Neural progenitor cell (in vitro differentiated cells): ENCODE results near the gene MUC3A. TPM values are rescaled to one million over a fixed set of nuclear protein-coding genes. Genes with fewer than 3 reads are reported as not detected.

ENCODE experiments used
- DNase-seq: peaks from one replicate; pipeline ENCODE4 v3.0.0-alpha.2; 2016; ENCODE audit warnings: low spot score
- H2AFZ ChIP-seq: fragments of 200-600 bp; sonication (generic); replicated peaks from 2 replicates; pipeline ENCODE4 v1.6.1; 2016; ENCODE audit warnings: antibody characterized with exemption
- H3F3A ChIP-seq: fragments of 200-600 bp; sonication (generic); 2 replicates; pipeline ENCODE4 v1.6.1; 2016; ENCODE audit warnings: antibody characterized with exemption, low read depth
- H3K27ac ChIP-seq: fragments of 200-600 bp; sonication (generic); 2 replicates; pipeline ENCODE4 v1.5.1; 2016; ENCODE audit warnings: mild to moderate bottlenecking
- H3K27me3 ChIP-seq: fragments of 200-600 bp; sonication (generic); 2 replicates; pipeline ENCODE4 v1.6.1; 2016; ENCODE audit warnings: mild to moderate bottlenecking, moderate library complexity
- H3K36me3 ChIP-seq: fragments of 200-600 bp; sonication (generic); 2 replicates; pipeline ENCODE4 v1.5.1; 2016
- H3K4me1 ChIP-seq: fragments of 200-600 bp; sonication (generic); 2 replicates; pipeline ENCODE4 v1.6.1; 2016; ENCODE audit warnings: mixed run types
- H3K4me2 ChIP-seq: fragments of 200-600 bp; sonication (generic); 2 replicates; pipeline ENCODE4 v1.6.1; 2016
- H3K4me3 ChIP-seq: fragments of 200-600 bp; sonication (generic); 2 replicates; pipeline ENCODE4 v1.5.1; 2016
- H3K79me2 ChIP-seq: fragments of 200-600 bp; sonication (generic); 2 replicates; pipeline ENCODE4 v1.6.1; 2016; ENCODE audit warnings: low read depth
- H3K9ac ChIP-seq: fragments of 200-600 bp; sonication (generic); 2 replicates; pipeline ENCODE4 v1.6.1; 2016
- H3K9me3 ChIP-seq: fragments of 200-600 bp; sonication (generic); 2 replicates; pipeline ENCODE4 v1.5.1; 2016; ENCODE audit warnings: low read depth
- H4K20me1 ChIP-seq: fragments of 200-600 bp; sonication (generic); 2 replicates; pipeline ENCODE4 v1.6.1; 2016; ENCODE audit warnings: low read depth
- H3K27ac Mint-ChIP-seq: 3 replicates; pipeline ENCODE4 v1.8.0; 2021; ENCODE audit warnings: mixed read lengths
- H3K27me3 Mint-ChIP-seq: 2 replicates; pipeline ENCODE4 v1.8.0; 2022; ENCODE audit warnings: low read depth, mild to moderate bottlenecking, inconsistent platforms, moderate library complexity, mixed read lengths; ENCODE audit not compliant: insufficient read depth
- H3K36me3 Mint-ChIP-seq: 3 replicates; pipeline ENCODE4 v1.8.0; 2021; ENCODE audit warnings: mixed read lengths
- H3K4me1 Mint-ChIP-seq: 3 replicates; pipeline ENCODE4 v1.8.0; 2021; ENCODE audit warnings: mixed read lengths
- H3K4me3 Mint-ChIP-seq: 3 replicates; pipeline ENCODE4 v1.8.0; 2021; ENCODE audit warnings: mild to moderate bottlenecking, moderate library complexity, mixed read lengths
- H3K9me3 Mint-ChIP-seq: 3 replicates; pipeline ENCODE4 v1.8.0; 2020; ENCODE audit warnings: mixed read lengths
- EZH2 ChIP-seq: fragments of 200-600 bp; sonication (generic); IDR thresholded peaks from 2 replicates; pipeline ENCODE4 v1.6.1; 2017; ENCODE audit warnings: antibody characterized with exemption, mild to moderate bottlenecking, moderate library complexity
- EZH2phosphoT487 ChIP-seq: fragments of 200-600 bp; sonication (generic); IDR thresholded peaks from 2 replicates; pipeline ENCODE4 v1.6.1; 2017; ENCODE audit warnings: antibody characterized with exemption
- total RNA-seq: library from RNA; depleted of rRNA; stranded (reverse); fragments of >200 nt; gene quantifications from 2 replicates; pipeline ENCODE4 v1.2.3, GENCODE V29; 2015; ENCODE audit warnings: low replicate concordance
- TF ChIP-seq, protein P1 (sequence below): fragments of 200-600 bp; sonication (generic); IDR thresholded peaks from 2 replicates; pipeline ENCODE4 v1.5.1; 2017; ENCODE audit warnings: antibody characterized with exemption, mild to moderate bottlenecking

MUC3A gene
- total RNA-seq, 1 donor from 2014 or later: 0.80 TPM

DNA sequence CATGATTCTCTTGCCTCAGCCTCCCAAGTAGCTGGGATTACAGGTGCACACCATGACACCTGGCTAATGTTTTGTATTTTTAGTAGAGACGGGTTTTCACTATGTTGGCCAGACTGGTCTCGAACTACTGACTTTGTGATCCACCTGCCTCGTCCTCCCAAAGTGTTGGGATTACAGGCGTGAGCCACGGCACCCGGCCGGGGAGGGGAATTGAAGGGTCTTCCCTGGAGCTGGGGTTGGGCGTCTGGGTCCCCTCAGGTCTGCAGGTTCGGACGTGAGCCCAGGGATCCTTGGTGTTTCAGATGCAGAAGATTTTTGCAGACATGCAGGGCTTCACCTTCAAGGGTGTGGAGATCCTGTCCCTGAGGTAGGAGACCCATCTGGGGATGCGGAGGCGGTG, 14.1 kb downstream of the MUC3A start:
- no peaks in the 10 kb centered on the region for H3K36me3 ChIP-seq
- peaks cover 72% of the 10 kb centered on the region for H3K27me3 ChIP-seq

DNA sequence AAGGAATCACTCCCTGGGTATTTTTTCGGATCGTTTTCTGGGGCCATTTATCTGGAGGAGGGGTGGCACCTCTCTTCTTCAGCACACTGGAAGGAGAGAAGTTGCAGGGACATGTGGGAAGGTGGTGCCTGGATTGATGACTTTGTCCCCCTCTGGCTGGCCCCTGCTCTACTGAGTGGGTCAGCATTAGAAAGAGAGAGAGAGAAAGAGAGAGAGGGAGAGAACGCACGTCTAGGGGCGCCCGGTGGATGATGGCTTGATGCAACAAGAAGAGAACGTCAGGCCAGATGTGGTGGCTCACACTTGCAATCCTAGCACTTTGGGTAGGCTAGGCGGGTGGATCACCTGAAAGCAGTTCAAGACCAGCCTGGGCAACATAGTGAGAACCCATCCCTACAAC, 14.5 kb downstream of the MUC3A start:
- no peak overlapping the region for H3K4me3 Mint-ChIP-seq
- peaks cover 22% of the 10 kb centered on the region for H3K4me1 Mint-ChIP-seq
- H3K27me3 Mint-ChIP-seq: peaks cover 45% of the 10 kb centered on the region

More for the DNA sequence above, 14.1 kb downstream of the MUC3A start:
- no peak overlapping the region for H3K4me3 Mint-ChIP-seq
- Histone ChIP-seq H3K9me3 (no peaks in the 10 kb centered on the region), H3K27ac (no peak overlapping the region), H2AFZ (no peak overlapping the region), H3K4me3 (no peak overlapping the region), H3K9ac (no peak overlapping the region), H3F3A (peaks cover 17% of the 10 kb centered on the region), H4K20me1 (peaks cover 8% of the 10 kb centered on the region), H3K4me2 (no peak overlapping the region), H3K79me2 (no peaks in the 10 kb centered on the region), H3K4me1 (peaks cover 8% of the 10 kb centered on the region)
- H3K36me3 Mint-ChIP-seq: no peaks in the 10 kb centered on the region
- peaks cover 40% of the 10 kb centered on the region for H3K27me3 Mint-ChIP-seq
- peaks cover 22% of the 10 kb centered on the region for H3K4me1 Mint-ChIP-seq
- H3K9me3 Mint-ChIP-seq: no peaks in the 10 kb centered on the region
- no peak for TF ChIP-seq EZH2phosphoT487
- TF ChIP-seq, protein P1, sequence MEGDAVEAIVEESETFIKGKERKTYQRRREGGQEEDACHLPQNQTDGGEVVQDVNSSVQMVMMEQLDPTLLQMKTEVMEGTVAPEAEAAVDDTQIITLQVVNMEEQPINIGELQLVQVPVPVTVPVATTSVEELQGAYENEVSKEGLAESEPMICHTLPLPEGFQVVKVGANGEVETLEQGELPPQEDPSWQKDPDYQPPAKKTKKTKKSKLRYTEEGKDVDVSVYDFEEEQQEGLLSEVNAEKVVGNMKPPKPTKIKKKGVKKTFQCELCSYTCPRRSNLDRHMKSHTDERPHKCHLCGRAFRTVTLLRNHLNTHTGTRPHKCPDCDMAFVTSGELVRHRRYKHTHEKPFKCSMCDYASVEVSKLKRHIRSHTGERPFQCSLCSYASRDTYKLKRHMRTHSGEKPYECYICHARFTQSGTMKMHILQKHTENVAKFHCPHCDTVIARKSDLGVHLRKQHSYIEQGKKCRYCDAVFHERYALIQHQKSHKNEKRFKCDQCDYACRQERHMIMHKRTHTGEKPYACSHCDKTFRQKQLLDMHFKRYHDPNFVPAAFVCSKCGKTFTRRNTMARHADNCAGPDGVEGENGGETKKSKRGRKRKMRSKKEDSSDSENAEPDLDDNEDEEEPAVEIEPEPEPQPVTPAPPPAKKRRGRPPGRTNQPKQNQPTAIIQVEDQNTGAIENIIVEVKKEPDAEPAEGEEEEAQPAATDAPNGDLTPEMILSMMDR: no peak
- TF ChIP-seq EZH2: no peak
- DNase-seq: no peak
- no peak overlapping the region for H3K27ac Mint-ChIP-seq

DNA sequence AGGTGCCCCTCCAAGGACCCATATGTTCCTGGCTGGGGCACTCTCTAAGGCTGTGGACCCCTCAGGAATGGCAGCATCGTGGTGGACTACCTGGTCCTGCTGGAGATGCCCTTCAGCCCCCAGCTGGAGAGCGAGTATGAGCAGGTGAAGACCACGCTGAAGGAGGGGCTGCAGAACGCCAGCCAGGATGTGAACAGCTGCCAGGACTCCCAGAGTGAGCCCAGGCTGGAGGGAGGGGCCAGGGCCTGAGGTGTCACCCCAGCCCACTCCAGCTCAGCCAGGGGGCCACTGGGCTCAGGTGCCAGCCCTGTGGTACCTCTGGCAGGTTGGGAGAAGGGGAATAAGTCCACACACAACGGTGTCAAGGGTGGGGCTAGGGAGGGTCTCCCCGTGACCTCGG, 15.3 kb downstream of the MUC3A start:
- Mint-ChIP-seq H3K36me3 (no peaks in the 10 kb centered on the region), H3K4me1 (peaks cover 25% of the 10 kb centered on the region), H3K27me3 (peaks cover 52% of the 10 kb centered on the region), H3K27ac (no peak overlapping the region), H3K9me3 (no peaks in the 10 kb centered on the region), H3K4me3 (no peak overlapping the region)
- Histone ChIP-seq H3K4me1 (peaks cover 8% of the 10 kb centered on the region), H3K4me3 (no peak overlapping the region), H3K9me3 (no peaks in the 10 kb centered on the region), H3F3A (peaks cover 17% of the 10 kb centered on the region), H3K27me3 (peaks cover 80% of the 10 kb centered on the region), H3K79me2 (no peaks in the 10 kb centered on the region), H3K9ac (no peak overlapping the region), H3K27ac (no peak overlapping the region), H4K20me1 (peaks cover 8% of the 10 kb centered on the region), H3K36me3 (no peaks in the 10 kb centered on the region), H3K4me2 (no peak overlapping the region), H2AFZ (no peak overlapping the region)
- TF ChIP-seq, protein P1: no peak
- TF ChIP-seq EZH2: no peak
- TF ChIP-seq EZH2phosphoT487: no peak
- DNase-seq: no peak

More for the DNA sequence above, 14.5 kb downstream of the MUC3A start:
- Histone ChIP-seq H3K27me3 (peaks cover 77% of the 10 kb centered on the region), H3K4me3 (no peak overlapping the region), H3F3A (peaks cover 17% of the 10 kb centered on the region), H3K4me1 (peaks cover 8% of the 10 kb centered on the region), H2AFZ (no peak overlapping the region), H3K9ac (no peak overlapping the region), H3K27ac (no peak overlapping the region), H3K36me3 (no peaks in the 10 kb centered on the region), H3K4me2 (no peak overlapping the region), H3K79me2 (no peaks in the 10 kb centered on the region), H4K20me1 (peaks cover 8% of the 10 kb centered on the region), H3K9me3 (no peaks in the 10 kb centered on the region)
- no peaks in the 10 kb centered on the region for H3K36me3 Mint-ChIP-seq
- H3K27ac Mint-ChIP-seq: no peak overlapping the region
- no peak for DNase-seq
- TF ChIP-seq EZH2 (no peak), EZH2phosphoT487 (no peak)
- TF ChIP-seq, protein P1: no peak
- H3K9me3 Mint-ChIP-seq: no peaks in the 10 kb centered on the region
